Activated CD8-positive, alpha-beta memory T cell treated with anti-CD3 and anti-CD28 coated beads, Interleukin-2, amount 50 U/mL, for 24 hours (primary cell): ENCODE data around the gene TMED3.
A peak's percentile ranks its signal among the peaks of the same experiment; 100 is the strongest.

Experiments used
- DNase-seq: peaks from one replicate; pipeline ENCODE4 v3.0.0-alpha.2; 2020; ENCODE audit errors: extremely low read depth

TMED3 gene

GRCh38 chr15:79310985-79311900 lies at the start of gene TMED3:
TMED3 (plus strand) TSS chr15:79311112; CDS start chr15:79311250, 138 bp downstream.
- peak; percentile 38 for DNase-seq

- DNase-seq: no peak
These were observed 49.1 kb upstream of the TMED3 start for GRCh38 chr15:79261836-79262235.

GRCh38 chr15:79265167-79265566 lies 45.7 kb upstream of the TMED3 start:
- DNase-seq: no peak

- no peak for DNase-seq
These were observed 44.8 kb upstream of the TMED3 start for GRCh38 chr15:79265987-79266579.

GRCh38 chr15:79282371-79283251 lies 28.3 kb upstream of the TMED3 start, which contains the start of gene ANKRD34C:
ANKRD34C (plus strand) TSS chr15:79282722; CDS start chr15:79293285, 10,563 bp downstream.
- no peak for DNase-seq

- no peak for DNase-seq
These were observed 27.5 kb upstream of the TMED3 start for GRCh38 chr15:79283252-79284048.

- no peak for DNase-seq
These were observed 20.2 kb upstream of the TMED3 start for GRCh38 chr15:79290642-79291275.

- DNase-seq: no peak
These were observed 18.9 kb upstream of the TMED3 start for GRCh38 chr15:79292011-79292410.

GRCh38 chr15:79294075-79294474 lies 16.8 kb upstream of the TMED3 start:
- DNase-seq: no peak

GRCh38 chr15:79296583-79296982 lies 14.3 kb upstream of the TMED3 start:
- no peak for DNase-seq

GRCh38 chr15:79299126-79299840 lies 11.6 kb upstream of the TMED3 start:
- DNase-seq: no peak

GRCh38 chr15:79299841-79300235 lies 11.1 kb upstream of the TMED3 start:
- DNase-seq: no peak

GRCh38 chr15:79307251-79307650 lies 3.7 kb upstream of the TMED3 start:
- DNase-seq: no peak

GRCh38 chr15:79308874-79309273 lies 2.0 kb upstream of the TMED3 start:
- DNase-seq: no peak

GRCh38 chr15:79310612-79310984 lies 314 bp upstream of the TMED3 start:
- DNase-seq: no peak

GRCh38 chr15:79311901-79312553 lies 1.1 kb downstream of the TMED3 start:
- DNase-seq: no peak

GRCh38 chr15:79314186-79314585 lies 3.3 kb downstream of the TMED3 start:
- DNase-seq: no peak

GRCh38 chr15:79314811-79315210 lies 3.9 kb downstream of the TMED3 start:
- DNase-seq: no peak

- DNase-seq: no peak
These were observed 4.9 kb downstream of the TMED3 start for GRCh38 chr15:79315623-79316328.
